Esophagus muscularis mucosa (tissue), 4 donors: ENCODE measurements around the gene B2M.
"Not testable (repeated sequence)": the region's sequence is repeated elsewhere in the genome, so short reads cannot be mapped to it uniquely, and the experiment has no call there.

Experiments
- EP300 ChIP-seq: sonication (generic); formaldehyde crosslinking; IDR thresholded peaks from one replicate; pipeline ENCODE4 v1.6.1; 2017; ENCODE audit warnings: antibody characterized with exemption
- POLR2AphosphoS5 ChIP-seq, 2 donors: sonication (generic); formaldehyde crosslinking; IDR thresholded peaks; one replicate each; pipeline ENCODE4 v1.6.1; 2017; ENCODE audit warnings: antibody characterized with exemption in 2 of 2
- TF ChIP-seq, protein P1 (sequence below), 3 experiments: fragments of 200-600 bp in 2 of 3; fragments of 450-650 bp in 1 of 3; sonication (generic) in 2 of 3; IDR thresholded peaks; one replicate each; pipeline ENCODE4 v1.5.1; 2017 to 2019; ENCODE audit warnings: antibody characterized with exemption in 3 of 3, mild to moderate bottlenecking in 2 of 3, moderate library complexity in 1 of 3

DNA sequence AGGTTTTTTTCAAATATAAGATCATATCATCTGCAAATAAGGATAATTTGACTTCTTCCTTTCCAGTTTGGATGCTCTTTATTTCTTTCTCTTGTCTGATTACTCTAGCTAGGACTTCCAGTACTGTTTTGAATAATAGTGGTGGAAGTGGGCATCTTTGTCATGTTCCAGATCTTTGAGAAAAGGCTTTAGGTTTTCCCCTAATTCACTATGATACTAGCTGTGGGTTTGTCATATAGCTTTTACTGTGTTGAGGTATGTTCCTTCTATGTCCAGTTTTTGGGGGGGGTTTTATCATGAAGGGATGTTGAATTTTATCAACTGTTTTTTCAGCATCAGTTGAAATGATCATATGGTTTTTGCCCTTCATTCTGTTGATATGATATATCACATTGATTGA lies 10.6 kb upstream of the B2M start:
- TF ChIP-seq, protein P1, sequence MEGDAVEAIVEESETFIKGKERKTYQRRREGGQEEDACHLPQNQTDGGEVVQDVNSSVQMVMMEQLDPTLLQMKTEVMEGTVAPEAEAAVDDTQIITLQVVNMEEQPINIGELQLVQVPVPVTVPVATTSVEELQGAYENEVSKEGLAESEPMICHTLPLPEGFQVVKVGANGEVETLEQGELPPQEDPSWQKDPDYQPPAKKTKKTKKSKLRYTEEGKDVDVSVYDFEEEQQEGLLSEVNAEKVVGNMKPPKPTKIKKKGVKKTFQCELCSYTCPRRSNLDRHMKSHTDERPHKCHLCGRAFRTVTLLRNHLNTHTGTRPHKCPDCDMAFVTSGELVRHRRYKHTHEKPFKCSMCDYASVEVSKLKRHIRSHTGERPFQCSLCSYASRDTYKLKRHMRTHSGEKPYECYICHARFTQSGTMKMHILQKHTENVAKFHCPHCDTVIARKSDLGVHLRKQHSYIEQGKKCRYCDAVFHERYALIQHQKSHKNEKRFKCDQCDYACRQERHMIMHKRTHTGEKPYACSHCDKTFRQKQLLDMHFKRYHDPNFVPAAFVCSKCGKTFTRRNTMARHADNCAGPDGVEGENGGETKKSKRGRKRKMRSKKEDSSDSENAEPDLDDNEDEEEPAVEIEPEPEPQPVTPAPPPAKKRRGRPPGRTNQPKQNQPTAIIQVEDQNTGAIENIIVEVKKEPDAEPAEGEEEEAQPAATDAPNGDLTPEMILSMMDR (IDR thresholded peaks at IDR 0.05) = not testable (repeated sequence)
- not testable (repeated sequence) for TF ChIP-seq EP300; POLR2AphosphoS5 (IDR thresholded peaks at IDR 0.05)
